Lower leg skin (tissue), 3 donors: Measurements from ENCODE around the gene UBXN10.

ENCODE experiments used
- CTCF ChIP-seq, 3 donors: fragments of 450-650 bp; IDR thresholded peaks; one replicate each; pipeline ENCODE4 v1.5.1; 2016; ENCODE audit warnings: antibody characterized with exemption in 3 of 3, mild to moderate bottlenecking in 3 of 3, moderate library complexity in 2 of 3
- POLR2A ChIP-seq, 2 donors: fragments of 450-650 bp; IDR thresholded peaks; one replicate each; pipeline ENCODE4 v1.6.1; 2016 to 2017; ENCODE audit warnings: antibody characterized with exemption in 2 of 2, mild to moderate bottlenecking in 1 of 2, moderate library complexity in 1 of 2

- TF ChIP-seq POLR2A (IDR thresholded peaks at IDR 0.05) (no peak), CTCF (IDR thresholded peaks at IDR 0.05) (no peak)
Observed at GRCh38 chr1:20148571-20149500, 37.1 kb upstream of the UBXN10 start.
